ENCODE measurements around the gene AUTS2.

Gene AUTS2

GRCh38 chr7:69880840-69881239, 282.6 kb downstream of the AUTS2 start (continued):
- no peak for TF ChIP-seq TSHZ1 (tag by site-specific recombination; IDR thresholded peaks at IDR 0.05; ENCODE audit: borderline replicate concordance)
- no peak for TF ChIP-seq ZNF654 (tag by site-specific recombination; IDR thresholded peaks at IDR 0.05; ENCODE audit: low read depth)
- no peak for TF ChIP-seq SCRT2 (tag by site-specific recombination; IDR thresholded peaks at IDR 0.05)
- no peak for TF ChIP-seq ZNF704 (tag by site-specific recombination; IDR thresholded peaks at IDR 0.05)
- TF ChIP-seq ZSCAN30 (tag by site-specific recombination; IDR thresholded peaks at IDR 0.05), result peak; percentile 53; the same call in 1 of the 2 replicates
- peak; percentile 7; the same call in 1 of the 2 replicates for TF ChIP-seq IKZF3 (tag by site-specific recombination; IDR thresholded peaks at IDR 0.05)
- TF ChIP-seq ZNF423 (tag by site-specific recombination; IDR thresholded peaks at IDR 0.05), result no peak
- no peak for TF ChIP-seq AEBP2 (tag by site-specific recombination; IDR thresholded peaks at IDR 0.05; ENCODE audit: borderline replicate concordance)
- no peak for TF ChIP-seq ZNF19 (tag by site-specific recombination; IDR thresholded peaks at IDR 0.05; ENCODE audit: low read depth)
- TF ChIP-seq ZNF391 (tag by site-specific recombination; IDR thresholded peaks at IDR 0.05; ENCODE audit: borderline replicate concordance, low read depth), result no peak
- no peak for TF ChIP-seq ZNF266 (tag by site-specific recombination; IDR thresholded peaks at IDR 0.05; ENCODE audit: low read depth)
- TF ChIP-seq HOXA7 (CRISPR knock-in tag; IDR thresholded peaks at IDR 0.05; ENCODE audit: borderline replicate concordance), result no peak
- TF ChIP-seq SP3 (tag by site-specific recombination; IDR thresholded peaks at IDR 0.05), result no peak
- no peak for TF ChIP-seq ZNF184 (tag by site-specific recombination; IDR thresholded peaks at IDR 0.05)
- no peak for TF ChIP-seq ZFP37 (tag by site-specific recombination; IDR thresholded peaks at IDR 0.05)
- no peak for TF ChIP-seq KLF7 (tag by site-specific recombination; IDR thresholded peaks at IDR 0.05; ENCODE audit: borderline replicate concordance)
- no peak for TF ChIP-seq ZNF394 (tag by site-specific recombination; IDR thresholded peaks at IDR 0.05; ENCODE audit: borderline replicate concordance)
- no peak for TF ChIP-seq SP2 (tag by site-specific recombination; IDR thresholded peaks at IDR 0.05)
- TF ChIP-seq ZNF664 (tag by site-specific recombination; IDR thresholded peaks at IDR 0.05), result no peak
- TF ChIP-seq ZBTB17 (tag by site-specific recombination; IDR thresholded peaks at IDR 0.05), result no peak
- 0 out of 2 replicates have a peak, but pooled peaks have one; percentile 13 for TF ChIP-seq ZBTB8A (tag by site-specific recombination; IDR thresholded peaks at IDR 0.05)
- no peak for TF ChIP-seq ZNF776 (tag by site-specific recombination; IDR thresholded peaks at IDR 0.05; ENCODE audit: borderline replicate concordance)
- TF ChIP-seq ZBTB10 (tag by site-specific recombination; IDR thresholded peaks at IDR 0.05), result no peak
